ENCODE data around the gene ZNF716.

The ZNF716 gene

GRCh38 chr7:57414415-57414814, 35.6 kb upstream of the ZNF716 start:
- no peak overlapping the region for H3K4me3 ChIP-seq
- H3K4me1 ChIP-seq = no peaks in the 10 kb centered on the region
- intact Hi-C loops (cut with DNase I; ENCODE audit: low total_unique reads) = no loop called here
- no peaks in the 10 kb centered on the region for H3K36me3 ChIP-seq
- peaks cover 0 to 5% (median 0%) of the 10 kb centered on the region in 3 donors for H3K9me3 ChIP-seq
- TF ChIP-seq CTCF (IDR thresholded peaks at IDR 0.05) = no peak
- no peak for DNase-seq
- no peak overlapping the region for H3K27ac ChIP-seq
- H3K27me3 ChIP-seq = no peaks in the 10 kb centered on the region

GRCh38 chr7:57414852-57415251, 35.1 kb upstream of the ZNF716 start:
- no peak for TF ChIP-seq CTCF (IDR thresholded peaks at IDR 0.05)
- Histone ChIP-seq H3K27ac (no peak overlapping the region), H3K4me1 (no peaks in the 10 kb centered on the region), H3K9me3 (peaks cover 0 to 5% (median 0%) of the 10 kb centered on the region in 3 donors), H3K27me3 (no peaks in the 10 kb centered on the region), H3K4me3 (no peak overlapping the region), H3K36me3 (no peaks in the 10 kb centered on the region)
- DNase-seq = no peak
- intact Hi-C loops (cut with DNase I; ENCODE audit: low total_unique reads) = no loop called here

- no peak for TF ChIP-seq CTCF (IDR thresholded peaks at IDR 0.05)
- no peak overlapping the region for H3K27ac ChIP-seq
- H3K9me3 ChIP-seq = peaks cover 0 to 5% (median 0%) of the 10 kb centered on the region in 3 donors
- no peak overlapping the region for H3K4me3 ChIP-seq
- H3K27me3 ChIP-seq = no peaks in the 10 kb centered on the region
- H3K4me1 ChIP-seq = no peaks in the 10 kb centered on the region
- no peaks in the 10 kb centered on the region for H3K36me3 ChIP-seq
- DNase-seq = no peak
- intact Hi-C loops (cut with DNase I; ENCODE audit: low total_unique reads) = no loop called here
Measured at GRCh38 chr7:57415326-57415725, 34.7 kb upstream of the ZNF716 start.

- TF ChIP-seq CTCF (IDR thresholded peaks at IDR 0.05) = no peak
- H3K27ac ChIP-seq = no peak overlapping the region
Measured at GRCh38 chr7:57415730-57416129, 34.2 kb upstream of the ZNF716 start.

GRCh38 chr7:57416601-57417358, 33.2 kb upstream of the ZNF716 start:
- Histone ChIP-seq H3K4me1 (no peaks in the 10 kb centered on the region), H3K36me3 (no peaks in the 10 kb centered on the region), H3K4me3 (no peak overlapping the region), H3K27me3 (no peaks in the 10 kb centered on the region), H3K27ac (no peak overlapping the region), H3K9me3 (peaks cover 0 to 5% (median 0%) of the 10 kb centered on the region in 3 donors)
- intact Hi-C loops (cut with DNase I; ENCODE audit: low total_unique reads) = no loop called here
- no peak for TF ChIP-seq CTCF (IDR thresholded peaks at IDR 0.05)
- no peak for DNase-seq

More at GRCh38 chr7:57415730-57416129, 34.2 kb upstream of the ZNF716 start:
- H3K27me3 ChIP-seq = no peaks in the 10 kb centered on the region
- no peak overlapping the region for H3K4me3 ChIP-seq
- H3K4me1 ChIP-seq = no peaks in the 10 kb centered on the region
- DNase-seq = no peak
- peaks cover 0 to 5% (median 0%) of the 10 kb centered on the region in 3 donors for H3K9me3 ChIP-seq
- intact Hi-C loops (cut with DNase I; ENCODE audit: low total_unique reads) = no loop called here
- H3K36me3 ChIP-seq = no peaks in the 10 kb centered on the region
